ENCODE data around the gene FAM78B.

DNA sequence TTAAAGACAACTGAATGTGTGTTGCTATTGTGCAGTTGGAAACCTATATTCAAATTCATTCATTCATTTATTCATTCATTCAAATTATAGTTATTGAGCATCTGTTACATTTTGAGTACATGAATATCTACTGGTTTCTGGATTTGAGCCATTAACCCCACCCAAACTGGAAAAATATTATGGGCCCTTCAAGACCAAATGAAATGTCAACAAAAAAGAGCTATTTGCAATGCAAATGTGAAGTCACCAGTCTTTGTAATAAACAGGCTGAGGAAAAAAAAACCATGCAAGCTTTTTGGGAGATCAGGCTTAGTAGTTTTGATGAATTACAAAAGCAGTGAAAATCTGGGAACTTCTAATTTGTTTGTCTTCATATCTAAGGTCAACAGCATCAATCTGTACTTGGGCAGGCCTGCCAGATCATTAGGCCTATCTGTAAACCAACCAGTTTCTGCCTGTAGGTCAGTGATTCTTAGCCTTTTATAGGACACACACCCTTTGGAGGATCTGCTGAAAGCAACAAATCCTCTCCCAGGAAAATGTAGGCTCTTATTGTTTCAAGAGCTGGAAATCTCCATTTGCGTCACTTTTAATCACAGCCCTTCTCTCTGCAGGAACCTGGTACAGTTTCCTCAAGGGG is 134.7 kb downstream of the FAM78B start:
- TF ChIP-seq POLR2AphosphoS5 (IDR thresholded peaks at IDR 0.05; ENCODE audit: borderline replicate concordance, low read depth, low read length) (no peak), FOXP2 (optimal IDR thresholded peaks at IDR 0.05; ENCODE audit: control extremely low read depth, extremely low read length, insufficient read depth) (no peak), EZH2 (IDR thresholded peaks at IDR 0.05) (no peak)
